ENCODE data around the gene ABCA1. TPM values are rescaled to one million over a fixed set of nuclear protein-coding genes. Genes with fewer than 3 reads are reported as not detected.
"Not testable (repeated sequence)": the region's sequence is repeated elsewhere in the genome, so short reads cannot be mapped to it uniquely, and the experiment has no call there.

Gene ABCA1, protein sequence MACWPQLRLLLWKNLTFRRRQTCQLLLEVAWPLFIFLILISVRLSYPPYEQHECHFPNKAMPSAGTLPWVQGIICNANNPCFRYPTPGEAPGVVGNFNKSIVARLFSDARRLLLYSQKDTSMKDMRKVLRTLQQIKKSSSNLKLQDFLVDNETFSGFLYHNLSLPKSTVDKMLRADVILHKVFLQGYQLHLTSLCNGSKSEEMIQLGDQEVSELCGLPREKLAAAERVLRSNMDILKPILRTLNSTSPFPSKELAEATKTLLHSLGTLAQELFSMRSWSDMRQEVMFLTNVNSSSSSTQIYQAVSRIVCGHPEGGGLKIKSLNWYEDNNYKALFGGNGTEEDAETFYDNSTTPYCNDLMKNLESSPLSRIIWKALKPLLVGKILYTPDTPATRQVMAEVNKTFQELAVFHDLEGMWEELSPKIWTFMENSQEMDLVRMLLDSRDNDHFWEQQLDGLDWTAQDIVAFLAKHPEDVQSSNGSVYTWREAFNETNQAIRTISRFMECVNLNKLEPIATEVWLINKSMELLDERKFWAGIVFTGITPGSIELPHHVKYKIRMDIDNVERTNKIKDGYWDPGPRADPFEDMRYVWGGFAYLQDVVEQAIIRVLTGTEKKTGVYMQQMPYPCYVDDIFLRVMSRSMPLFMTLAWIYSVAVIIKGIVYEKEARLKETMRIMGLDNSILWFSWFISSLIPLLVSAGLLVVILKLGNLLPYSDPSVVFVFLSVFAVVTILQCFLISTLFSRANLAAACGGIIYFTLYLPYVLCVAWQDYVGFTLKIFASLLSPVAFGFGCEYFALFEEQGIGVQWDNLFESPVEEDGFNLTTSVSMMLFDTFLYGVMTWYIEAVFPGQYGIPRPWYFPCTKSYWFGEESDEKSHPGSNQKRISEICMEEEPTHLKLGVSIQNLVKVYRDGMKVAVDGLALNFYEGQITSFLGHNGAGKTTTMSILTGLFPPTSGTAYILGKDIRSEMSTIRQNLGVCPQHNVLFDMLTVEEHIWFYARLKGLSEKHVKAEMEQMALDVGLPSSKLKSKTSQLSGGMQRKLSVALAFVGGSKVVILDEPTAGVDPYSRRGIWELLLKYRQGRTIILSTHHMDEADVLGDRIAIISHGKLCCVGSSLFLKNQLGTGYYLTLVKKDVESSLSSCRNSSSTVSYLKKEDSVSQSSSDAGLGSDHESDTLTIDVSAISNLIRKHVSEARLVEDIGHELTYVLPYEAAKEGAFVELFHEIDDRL (N-terminal part only)
- total RNA-seq (2014; rRNA removed; shearing (Covaris generic)), result 2.9 and 3.6 TPM in 2 replicates

DNA sequence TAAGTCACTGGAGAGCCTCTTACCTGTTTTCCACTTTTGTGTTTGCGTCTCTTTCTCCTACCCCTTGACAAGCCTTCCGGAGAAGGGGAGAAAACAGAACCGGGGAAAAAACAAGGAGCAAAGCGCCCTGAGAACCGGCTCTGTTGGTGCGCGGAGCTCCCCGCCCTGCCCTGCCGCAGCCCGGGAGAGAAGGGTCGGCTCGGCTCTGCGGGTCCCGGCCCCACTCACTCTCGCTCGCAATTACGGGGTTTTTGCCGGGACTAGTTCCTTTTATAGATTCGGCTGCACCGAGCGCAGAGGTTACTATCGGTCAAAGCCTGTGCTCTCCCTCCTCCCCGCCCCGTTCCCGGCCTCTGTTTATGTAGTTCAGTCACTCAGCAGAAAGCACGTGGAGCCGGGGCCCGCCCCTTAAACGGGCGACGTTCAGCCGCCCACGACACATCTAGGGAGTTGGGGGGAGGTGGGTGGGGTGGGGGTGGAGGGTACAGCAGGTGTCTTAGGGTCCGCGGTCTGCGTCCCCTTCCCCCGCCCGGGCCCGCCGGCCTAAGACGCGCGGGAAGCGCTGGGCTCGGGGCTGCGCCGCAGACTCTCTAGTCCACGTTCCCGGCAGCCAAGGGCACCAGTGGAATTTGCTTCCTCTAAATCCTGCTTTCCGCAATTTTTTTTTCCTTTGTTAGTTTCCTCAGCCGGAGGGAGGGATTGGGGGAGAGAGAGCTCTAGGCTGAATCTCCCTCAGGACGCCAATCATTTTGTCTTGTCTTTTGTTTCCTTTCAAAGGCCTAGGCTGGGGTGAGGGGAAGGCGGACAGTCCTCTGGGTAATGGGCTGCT, at the start of gene ABCA1:
Gene ABCA1, minus strand, starts transcription at position 244 of the 829 bp plus-strand sequence. CDS start 24,476 bp downstream, outside the sequence.
- H3K27me3 ChIP-seq (ENCODE audit: control insufficient read depth, insufficient read depth, low read length), result peaks cover 14% of the 10 kb centered on the region
- peak within 1 kb of the TSS; percentile 63 for H3K4me3 ChIP-seq (ENCODE audit: insufficient read depth, low read depth, low read length)
- no peaks in the 10 kb centered on the region for H3K36me3 ChIP-seq (replicated peaks; ENCODE audit: control insufficient read depth, insufficient read depth, low read length)
- peak; percentile 90 for DNase-seq

DNA sequence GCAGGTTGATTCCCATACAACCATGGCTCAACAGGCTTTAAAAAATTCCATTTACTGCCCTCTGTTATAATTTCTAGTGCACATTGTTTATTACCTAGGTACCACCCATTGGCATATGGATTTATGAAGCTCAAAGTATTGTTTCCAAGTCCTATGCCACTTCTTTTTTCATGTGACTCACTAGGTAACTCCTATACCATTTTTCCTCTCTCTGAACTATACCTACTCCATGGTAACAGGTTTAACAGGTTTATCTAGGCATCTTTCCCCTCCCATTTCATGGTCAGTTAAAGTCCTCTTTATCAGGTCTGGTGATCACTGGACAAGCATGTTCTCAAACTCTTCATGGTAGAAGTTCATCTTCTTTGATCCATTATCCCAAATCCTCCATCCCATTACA, 49.6 kb upstream of the ABCA1 start:
- no peak for DNase-seq
- Histone ChIP-seq H3K27me3 (ENCODE audit: control insufficient read depth, insufficient read depth, low read length) (no peaks in the 10 kb centered on the region), H3K4me3 (ENCODE audit: insufficient read depth, low read depth, low read length) (no peak overlapping the region), H3K36me3 (replicated peaks; ENCODE audit: control insufficient read depth, insufficient read depth, low read length) (no peaks in the 10 kb centered on the region)

DNA sequence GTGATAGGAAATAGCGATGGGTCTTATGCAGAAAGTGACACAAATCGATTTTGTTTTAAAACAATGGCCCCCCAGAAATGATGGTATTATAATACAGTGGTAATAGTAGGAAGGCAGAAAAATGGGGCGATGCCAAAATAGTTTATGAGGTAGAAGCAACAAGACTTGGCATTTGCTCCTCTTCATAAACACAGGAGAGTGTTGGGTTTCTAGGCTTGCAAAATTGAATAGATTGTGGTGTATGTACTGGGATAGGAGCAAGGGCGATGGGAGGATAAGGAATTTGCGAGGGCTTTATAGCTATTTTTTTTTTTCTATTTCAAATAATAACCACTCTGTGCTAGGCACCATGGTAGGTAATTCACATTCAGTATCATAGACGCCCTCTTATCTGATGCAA, 49.2 kb upstream of the ABCA1 start:
- Histone ChIP-seq H3K27me3 (ENCODE audit: control insufficient read depth, insufficient read depth, low read length) (no peaks in the 10 kb centered on the region), H3K36me3 (replicated peaks; ENCODE audit: control insufficient read depth, insufficient read depth, low read length) (no peaks in the 10 kb centered on the region), H3K4me3 (ENCODE audit: insufficient read depth, low read depth, low read length) (no peak overlapping the region)
- no peak for DNase-seq

DNA sequence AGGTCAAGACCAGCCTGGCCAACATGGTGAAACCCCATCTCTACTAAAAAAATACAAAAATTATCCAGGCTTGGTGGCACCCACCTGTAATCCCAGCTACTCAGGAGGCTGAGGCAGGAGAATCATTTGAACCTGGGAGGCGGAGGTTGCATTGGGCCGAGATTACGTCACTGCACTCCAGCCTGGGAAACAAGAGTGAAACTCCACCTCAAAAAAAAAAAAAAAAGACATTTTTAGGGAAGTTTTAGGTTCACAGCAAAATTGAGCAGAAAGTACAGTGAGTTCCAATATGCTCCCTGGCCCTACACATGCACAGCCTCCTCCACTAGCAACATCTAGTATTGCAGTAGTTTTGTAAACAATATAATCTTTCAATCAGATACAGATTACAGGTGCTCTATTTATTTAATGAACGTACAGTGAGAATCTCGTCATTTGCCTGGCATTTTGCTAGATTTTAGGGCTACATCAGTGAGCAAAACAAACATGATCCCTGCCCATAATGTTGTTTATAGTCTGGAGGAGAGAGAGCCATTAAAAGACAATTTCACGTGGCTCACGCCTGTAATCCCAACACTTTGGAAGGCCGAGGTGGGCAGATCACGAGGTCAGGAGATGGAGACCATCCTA, 48.1 kb upstream of the ABCA1 start:
- not testable (repeated sequence) for DNase-seq; H3K4me3 ChIP-seq (ENCODE audit: insufficient read depth, low read depth, low read length); H3K27me3 ChIP-seq (ENCODE audit: control insufficient read depth, insufficient read depth, low read length); H3K36me3 ChIP-seq (replicated peaks; ENCODE audit: control insufficient read depth, insufficient read depth, low read length)

DNA sequence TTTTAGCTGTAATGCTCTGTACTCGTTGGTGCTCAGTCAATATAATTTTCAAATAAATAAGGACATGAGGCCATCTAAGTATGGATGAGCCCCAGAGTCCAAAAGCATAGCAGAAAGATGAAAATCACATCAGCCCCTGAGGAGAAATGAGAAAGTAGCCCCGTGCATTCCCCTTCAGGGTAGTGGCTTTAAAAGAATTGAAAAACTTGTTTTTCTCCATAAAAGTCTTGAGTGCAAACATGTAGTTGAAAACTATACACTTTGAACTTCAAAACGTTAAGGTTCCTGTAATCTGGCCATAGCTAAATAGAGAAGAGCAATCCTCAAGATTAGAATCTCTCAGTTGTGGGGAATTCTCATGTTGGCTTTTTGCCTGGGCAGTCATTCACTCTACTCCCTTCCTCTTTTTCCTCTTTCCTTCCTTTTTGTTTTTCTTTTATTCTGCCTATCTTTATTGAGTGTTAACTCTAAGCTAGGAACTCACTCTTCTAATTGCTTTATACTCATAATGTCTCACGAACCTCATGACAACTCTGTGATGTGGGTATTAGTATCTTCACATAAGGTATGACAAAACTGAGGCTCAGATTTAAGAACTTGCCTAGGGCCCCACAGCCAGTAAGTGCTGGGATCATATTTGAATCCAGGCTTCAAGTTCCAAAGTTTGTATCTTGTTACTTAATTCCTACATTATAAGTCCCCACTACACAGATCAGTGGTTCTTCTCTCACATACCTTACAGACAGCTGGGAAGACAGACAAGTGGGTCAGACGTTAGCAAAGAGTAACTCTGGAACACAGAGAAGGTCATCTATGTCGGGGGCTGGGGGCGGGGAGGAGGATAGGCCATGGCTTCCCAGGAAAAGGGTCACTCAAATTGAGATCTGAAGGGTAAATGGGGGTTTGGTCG, 46.4 kb upstream of the ABCA1 start:
- H3K4me3 ChIP-seq (ENCODE audit: insufficient read depth, low read depth, low read length), result no peak overlapping the region
- H3K36me3 ChIP-seq (replicated peaks; ENCODE audit: control insufficient read depth, insufficient read depth, low read length), result no peaks in the 10 kb centered on the region
- DNase-seq, result no peak
- H3K27me3 ChIP-seq (ENCODE audit: control insufficient read depth, insufficient read depth, low read length), result no peaks in the 10 kb centered on the region

DNA sequence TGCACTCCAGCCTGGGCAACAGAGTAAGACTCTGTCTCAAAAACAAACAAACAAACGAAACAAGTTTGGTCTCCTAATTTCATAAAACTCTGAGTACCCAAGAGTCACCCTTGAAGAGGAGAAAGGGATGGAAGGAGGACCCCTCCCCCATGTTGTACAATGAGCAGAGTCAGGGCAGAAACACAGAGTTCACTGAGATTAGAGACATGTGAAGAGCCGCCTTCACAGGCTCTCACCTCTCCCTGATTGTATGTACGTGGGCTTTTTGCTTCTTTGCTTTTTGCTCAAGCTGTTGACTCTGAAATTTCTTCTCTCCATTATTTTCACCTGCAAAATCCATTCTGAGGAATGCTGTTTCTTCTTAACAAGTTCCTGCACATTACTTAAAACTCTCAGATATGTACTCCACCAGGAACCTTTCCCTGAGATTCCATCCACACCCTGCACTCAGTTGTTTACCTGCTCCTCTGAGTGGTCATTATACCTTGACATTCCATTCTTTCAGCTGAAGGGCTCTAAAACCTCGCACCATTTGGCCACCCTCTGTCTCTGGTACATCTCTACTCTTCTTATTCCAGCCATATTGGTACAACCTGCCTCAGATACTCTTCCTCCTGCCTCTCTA, 44.4 kb upstream of the ABCA1 start:
- Histone ChIP-seq H3K27me3 (ENCODE audit: control insufficient read depth, insufficient read depth, low read length) (no peaks in the 10 kb centered on the region), H3K36me3 (replicated peaks; ENCODE audit: control insufficient read depth, insufficient read depth, low read length) (no peaks in the 10 kb centered on the region), H3K4me3 (ENCODE audit: insufficient read depth, low read depth, low read length) (no peak overlapping the region)
- no peak for DNase-seq

DNA sequence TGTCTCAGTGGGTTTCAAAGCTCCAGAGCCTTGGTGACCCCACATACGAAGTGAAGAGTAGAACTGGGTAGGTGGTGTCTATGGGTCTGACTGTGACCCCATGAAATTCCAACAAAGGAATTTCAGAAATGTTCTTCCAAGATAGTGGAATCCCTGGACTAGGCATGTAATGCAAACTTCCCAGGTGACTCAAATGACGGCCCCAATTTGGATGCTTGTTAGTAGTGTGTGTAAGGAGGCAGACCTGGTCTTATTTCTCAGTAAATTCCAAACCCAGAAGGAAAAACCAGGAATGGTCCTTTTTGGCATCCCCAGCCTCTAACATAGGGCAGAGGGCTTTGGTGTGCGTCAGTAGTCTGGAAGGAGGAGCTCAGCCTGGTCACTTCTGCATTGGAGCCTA, 43.6 kb upstream of the ABCA1 start:
- no peak overlapping the region for H3K4me3 ChIP-seq (ENCODE audit: insufficient read depth, low read depth, low read length)
- H3K36me3 ChIP-seq (replicated peaks; ENCODE audit: control insufficient read depth, insufficient read depth, low read length), result no peaks in the 10 kb centered on the region
- no peaks in the 10 kb centered on the region for H3K27me3 ChIP-seq (ENCODE audit: control insufficient read depth, insufficient read depth, low read length)
- DNase-seq, result no peak

DNA sequence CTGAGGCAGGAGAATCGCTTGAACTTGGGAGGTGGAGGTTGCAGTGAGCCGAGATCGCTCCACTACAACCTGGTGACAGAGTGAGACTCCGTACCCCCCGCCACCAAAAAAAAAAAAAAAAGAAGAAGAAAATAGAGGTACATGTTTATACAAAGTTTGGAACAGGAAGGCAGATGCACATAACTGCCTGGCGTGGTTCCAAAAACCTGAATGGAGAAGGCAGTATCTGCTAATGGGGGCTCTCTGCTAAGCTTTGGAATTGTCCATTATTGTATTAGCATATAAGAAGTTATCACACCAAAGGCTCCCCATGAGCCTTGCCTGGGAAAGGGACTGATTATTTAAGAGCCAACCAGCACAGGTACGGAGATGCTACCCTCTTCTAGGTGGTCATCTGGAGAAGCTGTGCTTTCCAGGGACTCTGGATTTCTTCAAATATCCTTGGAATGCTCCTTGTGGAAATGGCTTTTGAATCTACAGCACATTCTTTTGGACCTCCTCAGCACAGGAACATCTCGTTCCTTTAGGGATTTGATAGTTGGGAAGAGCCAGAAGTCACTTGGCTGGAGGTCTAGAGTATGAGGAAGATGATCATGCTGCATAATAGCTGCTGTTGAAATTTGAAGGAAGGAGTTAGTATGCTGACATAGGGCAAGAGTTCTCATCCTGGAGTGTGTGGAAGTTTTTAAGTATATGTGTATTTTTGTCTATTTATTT, 42.5 kb upstream of the ABCA1 start:
- no peak for DNase-seq
- H3K27me3 ChIP-seq (ENCODE audit: control insufficient read depth, insufficient read depth, low read length), result no peaks in the 10 kb centered on the region
- H3K4me3 ChIP-seq (ENCODE audit: insufficient read depth, low read depth, low read length), result no peak overlapping the region
- H3K36me3 ChIP-seq (replicated peaks; ENCODE audit: control insufficient read depth, insufficient read depth, low read length), result no peaks in the 10 kb centered on the region

DNA sequence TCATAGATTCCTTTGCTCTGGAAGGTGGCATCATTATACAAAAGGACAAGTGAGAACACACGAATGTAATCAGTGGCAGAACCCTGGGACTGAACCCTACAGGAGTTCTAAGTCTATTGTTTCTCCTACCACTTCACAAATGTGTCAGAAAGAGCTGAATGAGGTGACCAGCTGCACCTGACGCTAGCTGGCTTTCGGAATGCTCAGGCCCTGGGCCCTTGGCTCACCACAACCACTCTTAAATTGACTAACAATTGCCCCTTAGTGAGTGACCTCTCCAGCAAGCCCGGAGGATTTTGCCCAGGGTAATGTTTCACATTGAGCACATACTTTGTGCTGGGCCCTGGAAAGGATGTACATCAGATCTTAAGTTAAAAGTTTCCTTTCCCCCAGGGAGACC, 41.2 kb upstream of the ABCA1 start:
- Histone ChIP-seq H3K27me3 (ENCODE audit: control insufficient read depth, insufficient read depth, low read length) (no peaks in the 10 kb centered on the region), H3K36me3 (replicated peaks; ENCODE audit: control insufficient read depth, insufficient read depth, low read length) (no peaks in the 10 kb centered on the region), H3K4me3 (ENCODE audit: insufficient read depth, low read depth, low read length) (no peak overlapping the region; the same call in 1 of the 2 replicates)
- peak; percentile 67 for DNase-seq

DNA sequence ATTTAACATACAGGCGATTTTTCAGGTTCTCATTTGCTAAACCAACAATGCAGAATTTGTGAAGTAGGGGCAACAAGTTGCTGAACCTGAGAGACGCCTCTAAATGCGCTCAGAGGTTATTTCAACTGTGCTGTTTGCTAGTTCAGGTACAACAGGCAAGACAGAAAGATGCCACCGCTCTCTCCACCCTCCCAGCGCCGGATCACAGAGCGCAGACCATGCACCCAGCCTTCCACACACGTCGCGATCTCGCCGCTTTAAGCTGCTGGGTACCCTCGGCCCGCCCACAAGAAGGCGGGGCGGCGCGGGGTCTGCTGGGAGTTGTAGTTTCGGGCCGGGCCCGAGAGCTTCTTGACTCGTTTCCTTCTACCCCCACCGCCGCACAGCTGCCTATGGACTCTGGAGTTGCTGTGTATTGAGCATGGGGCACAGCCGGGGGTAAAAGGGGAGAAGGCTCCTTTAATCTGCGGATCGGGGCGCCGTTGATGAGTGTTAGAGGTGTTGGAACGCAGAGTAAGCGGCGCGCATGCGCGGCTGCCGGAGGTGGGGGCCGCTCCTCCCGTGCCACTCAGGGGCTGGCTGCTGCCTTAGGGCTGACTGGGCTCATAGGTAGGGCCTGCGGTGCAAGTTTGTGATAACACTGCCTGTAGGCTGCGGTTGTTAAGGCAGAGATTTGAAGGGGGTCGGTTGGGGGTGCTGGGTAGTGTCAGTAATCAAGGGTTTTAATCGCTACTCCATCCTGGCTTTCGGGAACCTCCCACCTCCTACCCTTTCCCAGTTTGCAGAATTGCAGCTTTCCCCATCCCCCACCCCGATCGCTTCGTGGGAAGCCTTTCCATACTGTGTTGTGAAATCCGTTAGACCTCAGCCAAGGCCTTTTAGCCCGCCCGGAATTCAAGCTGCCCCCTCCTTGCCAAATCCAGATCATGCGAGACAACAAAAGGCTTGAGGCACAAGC, 40.3 kb upstream of the ABCA1 start:
- Histone ChIP-seq H3K4me3 (ENCODE audit: insufficient read depth, low read depth, low read length) (peak overlapping the region; percentile 70), H3K27me3 (ENCODE audit: control insufficient read depth, insufficient read depth, low read length) (no peaks in the 10 kb centered on the region), H3K36me3 (replicated peaks; ENCODE audit: control insufficient read depth, insufficient read depth, low read length) (no peaks in the 10 kb centered on the region)
- peak; percentile 92 for DNase-seq

DNA sequence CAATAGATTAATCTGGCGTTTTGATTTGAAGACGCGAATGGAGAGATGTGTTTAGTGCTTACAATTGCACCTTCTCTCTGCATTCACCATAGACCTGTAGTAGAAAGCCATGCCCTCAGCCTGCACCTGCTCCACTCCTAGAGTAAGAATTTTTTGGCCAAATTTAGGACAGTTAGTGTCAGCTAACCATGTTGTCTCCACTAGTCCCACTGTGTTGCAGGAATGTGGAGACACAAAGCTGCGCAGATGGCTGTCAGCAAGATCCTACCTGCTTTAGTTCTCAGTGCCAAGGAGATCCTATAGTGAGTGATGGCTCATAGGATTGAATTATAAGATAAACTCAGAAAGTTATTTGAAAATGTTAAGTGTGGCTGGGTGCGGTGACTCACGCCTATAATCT, 35.1 kb upstream of the ABCA1 start:
- Histone ChIP-seq H3K36me3 (replicated peaks; ENCODE audit: control insufficient read depth, insufficient read depth, low read length) (no peaks in the 10 kb centered on the region), H3K4me3 (ENCODE audit: insufficient read depth, low read depth, low read length) (no peak overlapping the region), H3K27me3 (ENCODE audit: control insufficient read depth, insufficient read depth, low read length) (no peaks in the 10 kb centered on the region)
- DNase-seq, result no peak

Measured in H7 (cell line).